GM21381 (cell line): ENCODE data around the gene OAT.
"Not testable (repeated sequence)": the region's sequence is repeated elsewhere in the genome, so short reads cannot be mapped to it uniquely, and the experiment has no call there.

Experiments
- ATAC-seq: cut with Tn5 transposase; IDR thresholded peaks from one replicate; pipeline ENCODE4 v1.9.1; 2021; ENCODE audit warnings: mild to moderate bottlenecking, moderate library complexity; ENCODE audit not compliant: unreplicated experiment

Gene OAT

GRCh38 chr10:124447751-124448466 is 29.2 kb upstream of the OAT start:
- no peak for ATAC-seq

- ATAC-seq = no peak
Measured at GRCh38 chr10:124446830-124447750, 28.4 kb upstream of the OAT start.

GRCh38 chr10:124441694-124442093 is 23.0 kb upstream of the OAT start:
- not testable (repeated sequence) for ATAC-seq

GRCh38 chr10:124436191-124436638 is 17.5 kb upstream of the OAT start:
- ATAC-seq = peak; percentile 80

GRCh38 chr10:124435683-124436082 is 17.0 kb upstream of the OAT start:
- not testable (repeated sequence) for ATAC-seq

GRCh38 chr10:124433461-124433860 is 14.7 kb upstream of the OAT start:
- ATAC-seq = no peak

GRCh38 chr10:124430077-124430476 is 11.4 kb upstream of the OAT start:
- no peak for ATAC-seq

- no peak for ATAC-seq
Measured at GRCh38 chr10:124429576-124429975, 10.9 kb upstream of the OAT start.

- no peak for ATAC-seq
Measured at GRCh38 chr10:124428207-124428777, 9.6 kb upstream of the OAT start.

GRCh38 chr10:124425227-124425962 is 6.7 kb upstream of the OAT start:
- ATAC-seq = no peak

- no peak for ATAC-seq
Measured at GRCh38 chr10:124423813-124424212, 5.1 kb upstream of the OAT start.

- no peak for ATAC-seq
Measured at GRCh38 chr10:124422742-124423141, 4.0 kb upstream of the OAT start.

GRCh38 chr10:124420254-124420653 is 1.5 kb upstream of the OAT start:
- no peak for ATAC-seq

GRCh38 chr10:124419635-124420034 is 912 bp upstream of the OAT start:
- ATAC-seq = no peak

GRCh38 chr10:124417895-124418725 is 613 bp downstream of the OAT start:
- peak; percentile 36 for ATAC-seq

- ATAC-seq = no peak
Measured at GRCh38 chr10:124416733-124417132, 2.0 kb downstream of the OAT start.

GRCh38 chr10:124415210-124415609 is 3.5 kb downstream of the OAT start:
- ATAC-seq = no peak

- ATAC-seq = no peak
Measured at GRCh38 chr10:124414076-124414475, 4.6 kb downstream of the OAT start.

- no peak for ATAC-seq
Measured at GRCh38 chr10:124409696-124410095, 9.0 kb downstream of the OAT start.

- ATAC-seq = no peak
Measured at GRCh38 chr10:124408357-124408756, 10.4 kb downstream of the OAT start.
